ENCODE measurements around the gene FAM149B1. TPM values are rescaled to one million over a fixed set of nuclear protein-coding genes. Genes with fewer than 3 reads are reported as not detected.

The FAM149B1 gene
- total and polyA plus RNA-seq, 2 of the 13 experiments (the other 11 are each of a cell fraction or from before 2014, with no cell fraction given) = 9.3 to 16.8 TPM

GRCh38 chr10:73163096-73163495 lies 4.8 kb upstream of the FAM149B1 start (continued):
- no peak for TF ChIP-seq DMTF1 (CRISPR knock-in tag; IDR thresholded peaks at IDR 0.05)
- TF ChIP-seq AFF4 (CRISPR knock-in tag; IDR thresholded peaks at IDR 0.05) = no peak
- no peak for TF ChIP-seq ZNF790 (CRISPR knock-in tag; IDR thresholded peaks at IDR 0.05; ENCODE audit: borderline replicate concordance)
- no peak for TF ChIP-seq ZNF883 (CRISPR knock-in tag; IDR thresholded peaks at IDR 0.05; ENCODE audit: not compliant biosample characterization)
- TF ChIP-seq ZNF740 (CRISPR knock-in tag; IDR thresholded peaks at IDR 0.05) = no peak
- no peak for TF ChIP-seq POLR2AphosphoS5 (IDR thresholded peaks at IDR 0.05; ENCODE audit: low read depth, low read length)
- no peak for TF ChIP-seq ZNF574 (CRISPR knock-in tag; IDR thresholded peaks at IDR 0.05)
- TF ChIP-seq PLSCR1 (CRISPR knock-in tag; IDR thresholded peaks at IDR 0.05; ENCODE audit: borderline replicate concordance) = no peak
- TF ChIP-seq ZZZ3 (CRISPR knock-in tag; IDR thresholded peaks at IDR 0.05; ENCODE audit: borderline replicate concordance) = no peak
- no peak for TF ChIP-seq TSC22D2 (CRISPR knock-in tag; IDR thresholded peaks at IDR 0.05; ENCODE audit: borderline replicate concordance)
- TF ChIP-seq CEBPZ (IDR thresholded peaks at IDR 0.05; ENCODE audit: low read length) = no peak

Data from HepG2 (cell line).